Fibroblast of pulmonary artery (primary cell): ENCODE data around the gene IL17C.

Experiments used
- DNase-seq: peaks from one replicate; pipeline ENCODE4 v3.0.0-alpha.2; 2010; ENCODE audit warnings: low read depth
- H3K4me3 ChIP-seq: replicated peaks from 2 replicates; pipeline ENCODE4 v1.5.1; 2011; ENCODE audit warnings: low read depth, mild to moderate bottlenecking, control low read depth, low read length, moderate library complexity
- TF ChIP-seq, protein P1 (sequence below): IDR thresholded peaks from 2 replicates; pipeline ENCODE4 v1.5.1; 2011; ENCODE audit warnings: mild to moderate bottlenecking, control low read depth, low read length, inconsistent platforms; ENCODE audit errors: missing control alignments

IL17C gene

DNA sequence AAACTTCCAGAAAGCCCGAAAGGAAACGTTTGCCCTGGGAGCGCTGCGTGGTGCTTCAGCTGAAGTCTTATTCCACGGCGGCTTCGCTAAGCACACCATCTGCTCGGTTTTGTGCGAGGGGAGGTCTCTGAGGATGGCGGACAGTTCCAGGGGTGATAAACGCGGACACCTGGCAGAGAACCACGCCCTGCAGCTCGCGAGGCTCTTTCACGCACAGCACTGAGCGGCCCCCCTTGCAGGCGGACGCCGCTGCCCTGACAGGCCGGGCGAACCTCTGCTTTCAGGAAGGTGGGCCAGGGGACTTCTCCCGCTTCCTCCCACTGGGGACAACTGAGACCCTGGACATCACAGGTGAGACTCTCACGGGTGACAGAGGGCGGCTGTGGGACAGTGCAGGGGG, 20.8 kb downstream of the IL17C start:
- TF ChIP-seq, protein P1, sequence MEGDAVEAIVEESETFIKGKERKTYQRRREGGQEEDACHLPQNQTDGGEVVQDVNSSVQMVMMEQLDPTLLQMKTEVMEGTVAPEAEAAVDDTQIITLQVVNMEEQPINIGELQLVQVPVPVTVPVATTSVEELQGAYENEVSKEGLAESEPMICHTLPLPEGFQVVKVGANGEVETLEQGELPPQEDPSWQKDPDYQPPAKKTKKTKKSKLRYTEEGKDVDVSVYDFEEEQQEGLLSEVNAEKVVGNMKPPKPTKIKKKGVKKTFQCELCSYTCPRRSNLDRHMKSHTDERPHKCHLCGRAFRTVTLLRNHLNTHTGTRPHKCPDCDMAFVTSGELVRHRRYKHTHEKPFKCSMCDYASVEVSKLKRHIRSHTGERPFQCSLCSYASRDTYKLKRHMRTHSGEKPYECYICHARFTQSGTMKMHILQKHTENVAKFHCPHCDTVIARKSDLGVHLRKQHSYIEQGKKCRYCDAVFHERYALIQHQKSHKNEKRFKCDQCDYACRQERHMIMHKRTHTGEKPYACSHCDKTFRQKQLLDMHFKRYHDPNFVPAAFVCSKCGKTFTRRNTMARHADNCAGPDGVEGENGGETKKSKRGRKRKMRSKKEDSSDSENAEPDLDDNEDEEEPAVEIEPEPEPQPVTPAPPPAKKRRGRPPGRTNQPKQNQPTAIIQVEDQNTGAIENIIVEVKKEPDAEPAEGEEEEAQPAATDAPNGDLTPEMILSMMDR: no peak
- H3K4me3 ChIP-seq: no peak overlapping the region
- DNase-seq: no peak

DNA sequence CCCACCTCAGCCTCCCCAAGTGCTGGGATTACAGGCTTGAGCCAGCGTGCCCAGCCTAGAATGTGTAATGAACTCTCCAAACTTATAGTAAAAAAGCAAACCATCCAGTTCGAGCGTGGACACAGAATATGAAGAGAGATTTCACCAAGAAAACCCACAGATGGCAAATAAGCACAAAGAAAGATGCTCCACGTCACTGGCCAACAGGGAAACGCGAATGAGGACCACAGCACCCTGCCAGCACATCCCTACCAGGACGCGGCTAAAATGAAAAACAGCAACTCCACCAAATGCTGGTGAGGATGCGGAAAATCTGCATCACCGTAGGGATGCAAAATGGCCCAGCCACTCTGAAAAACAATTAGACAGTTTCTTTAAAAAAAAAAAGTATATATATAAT, 23.1 kb downstream of the IL17C start:
- no peak for DNase-seq
- TF ChIP-seq, protein P1: no peak
- H3K4me3 ChIP-seq: peak overlapping the region; percentile 75

- TF ChIP-seq, protein P1: no peak
- H3K4me3 ChIP-seq: peak overlapping the region; percentile 75
- DNase-seq: no peak
Measured at GRCh38 chr16:88662222-88662842, 24.0 kb downstream of the IL17C start.

DNA sequence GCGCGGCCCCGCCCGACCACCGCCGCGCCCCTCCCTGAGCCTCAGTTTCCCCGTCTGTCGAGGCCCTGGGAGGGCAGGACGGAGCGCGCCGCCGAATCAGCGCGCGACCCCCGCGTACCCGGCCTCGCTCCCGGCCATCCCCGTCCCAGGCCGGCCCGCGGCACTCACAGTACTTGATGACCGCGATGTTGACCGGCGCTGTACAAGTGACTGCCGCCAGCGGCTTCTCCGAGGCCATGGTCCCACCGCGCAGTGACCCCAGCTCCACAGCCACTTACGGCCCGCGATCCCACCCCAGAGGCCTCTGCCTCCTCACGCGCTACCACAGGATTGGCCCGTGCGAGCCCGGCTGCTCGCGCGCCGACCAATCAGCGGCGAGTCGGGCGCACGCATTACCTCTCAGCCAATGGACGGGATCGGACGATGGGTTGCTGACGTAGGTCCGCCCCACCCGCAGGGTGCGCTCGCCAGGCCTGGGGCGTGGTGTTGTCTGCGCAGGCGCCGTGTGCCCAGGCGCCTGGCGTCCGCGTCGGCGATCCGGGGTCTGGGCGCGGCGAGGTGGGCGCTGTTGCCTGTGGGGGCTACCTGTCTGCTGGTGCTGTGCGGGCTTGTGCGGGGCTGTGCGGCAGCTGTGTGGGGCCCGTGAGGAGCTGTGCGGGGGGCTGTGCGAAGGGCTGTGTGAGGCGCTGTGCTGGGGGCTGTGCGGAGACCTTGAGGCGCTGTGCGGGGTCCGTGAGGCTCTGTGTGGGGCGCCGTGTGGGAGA, 24.7 kb downstream of the IL17C start, which contains the start of gene MVD:
Gene MVD, minus strand, starts transcription at position 249 of the 764 bp plus-strand sequence. Its CDS starts 11 bp downstream, at position 238.
- H3K4me3 ChIP-seq: peak within 1 kb of the TSS; percentile 75
- peak; percentile 98 for DNase-seq
- TF ChIP-seq, protein P1: no peak

DNA sequence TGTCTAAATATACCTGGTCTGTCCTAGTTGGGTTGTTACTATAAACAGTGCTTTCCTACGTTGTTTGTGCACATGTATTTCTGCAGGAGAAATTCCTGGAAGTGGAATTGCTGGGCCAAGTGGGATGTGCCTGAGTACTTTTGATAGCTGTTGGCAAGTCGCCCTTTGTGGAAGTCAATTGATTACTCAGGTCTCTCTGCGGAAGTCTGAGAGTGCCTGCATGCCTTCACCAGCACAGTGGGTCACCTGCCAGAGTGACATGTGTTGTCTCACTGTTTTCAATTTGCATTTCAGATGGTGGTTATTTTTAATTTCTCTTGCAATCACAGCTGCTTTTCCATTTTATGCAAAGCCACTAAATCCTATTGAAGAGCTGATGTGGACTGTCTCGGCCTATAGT, 26.8 kb downstream of the IL17C start:
- TF ChIP-seq, protein P1: no peak
- DNase-seq: no peak
- H3K4me3 ChIP-seq: no peak overlapping the region

DNA sequence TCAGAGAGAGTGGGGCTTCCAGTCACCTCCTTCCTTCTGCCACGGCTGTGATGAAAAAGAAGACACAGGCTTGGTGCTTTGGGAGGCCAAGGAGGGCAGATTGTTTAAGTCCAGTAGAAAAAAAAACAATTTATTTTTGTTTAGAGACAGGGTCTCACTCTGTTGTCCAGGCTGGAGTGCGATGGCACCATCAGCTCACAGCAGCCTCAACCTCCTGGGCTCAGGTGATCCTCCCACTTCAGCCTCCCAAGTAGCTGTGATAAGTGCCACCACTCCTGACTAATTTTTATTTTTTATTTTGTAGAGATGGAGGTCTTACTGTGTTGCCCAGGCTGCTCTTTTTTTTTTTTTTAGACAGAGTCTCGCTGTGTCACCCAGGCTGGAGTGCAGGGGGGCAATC, 27.2 kb downstream of the IL17C start:
- TF ChIP-seq, protein P1: no peak
- H3K4me3 ChIP-seq: no peak overlapping the region
- no peak for DNase-seq
